Stimulated activated CD8-positive, alpha-beta memory T cell treated with anti-CD3 and anti-CD28 coated beads, Interleukin-4, amount 100 ng/mL, for 4 hours (primary cell): ENCODE data around the gene CRAT.

ENCODE experiments used
- DNase-seq, 2 donors: peaks; one replicate each; pipeline ENCODE4 v3.0.0-alpha.2; 2020; ENCODE audit warnings: low read depth in 2 of 2, low spot score in 1 of 2

The CRAT gene

DNA sequence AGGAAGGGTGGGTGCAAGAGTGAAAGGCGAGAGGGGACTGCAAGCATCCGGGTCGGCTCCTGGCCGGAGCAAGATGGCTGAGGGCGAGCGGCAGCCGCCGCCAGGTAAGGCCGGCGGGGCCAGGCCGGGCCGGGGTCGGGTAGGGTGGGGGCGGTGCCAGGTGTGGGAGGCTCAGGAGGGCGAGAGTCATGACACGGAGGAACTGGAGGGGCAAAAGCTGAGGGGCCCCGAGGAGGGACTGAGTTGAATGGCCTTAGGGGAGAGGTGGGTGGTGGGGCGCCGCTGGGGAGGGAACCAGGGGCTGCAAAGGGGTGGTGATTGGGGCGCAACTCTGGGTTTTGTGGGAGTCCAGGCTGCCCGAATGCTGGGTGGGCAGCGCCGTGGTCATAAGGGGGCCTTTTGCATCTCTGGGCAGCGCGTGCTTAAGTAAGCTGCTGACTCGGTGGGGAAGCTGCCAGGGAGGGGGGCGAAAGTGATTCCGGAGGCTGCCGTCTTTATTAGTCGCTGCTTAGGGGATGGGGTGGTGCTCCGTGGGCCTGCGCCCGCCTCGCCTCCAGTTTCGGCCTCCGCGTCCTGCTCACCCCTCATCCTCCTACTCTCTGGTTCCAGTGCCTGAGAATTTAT, 1.0 kb upstream of the CRAT start:
- DNase-seq: no peak

GRCh38 chr9:129109952-129110739, 447 bp downstream of the CRAT start:
- no peak for DNase-seq

- DNase-seq: no peak
Observed at GRCh38 chr9:129109537-129109903, 1.1 kb downstream of the CRAT start.

DNA sequence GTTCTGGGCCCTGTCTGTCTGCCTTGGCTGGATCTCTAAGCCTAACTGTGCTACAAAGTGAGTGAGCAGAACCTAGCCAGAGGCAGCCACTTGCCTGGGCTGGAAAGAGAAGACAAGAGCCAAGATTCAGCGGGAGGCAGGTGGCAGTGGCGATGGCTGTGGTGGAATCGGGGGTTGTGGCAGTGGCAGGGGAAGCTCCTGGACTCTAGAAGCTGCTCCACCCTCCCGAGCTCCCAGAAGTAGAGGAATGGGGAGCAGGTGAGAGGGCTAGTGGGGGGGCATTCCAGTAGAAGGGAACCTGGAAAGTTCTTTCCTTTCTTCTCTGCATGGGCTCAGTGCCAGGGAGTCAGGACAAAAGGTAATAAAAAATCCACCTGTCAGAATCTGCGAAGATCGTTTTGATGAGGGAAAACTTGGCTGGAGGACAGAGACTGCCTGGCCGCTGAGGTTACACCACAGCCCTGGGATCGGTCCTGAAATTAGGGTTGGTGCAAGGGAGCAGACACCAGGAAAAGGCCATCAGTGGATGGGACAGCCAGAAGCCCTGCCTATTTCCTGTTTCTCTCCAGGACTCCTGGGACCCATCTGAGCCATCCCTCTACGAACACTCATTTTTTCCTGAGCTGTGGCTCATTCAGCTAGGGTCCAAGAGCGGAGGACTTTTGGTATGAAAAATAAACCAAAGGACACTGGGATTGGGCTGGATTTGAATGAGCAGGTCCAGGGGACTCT, 1.6 kb downstream of the CRAT start:
- no peak for DNase-seq

- no peak for DNase-seq
Observed at GRCh38 chr9:129108083-129108804, 2.3 kb downstream of the CRAT start.

DNA sequence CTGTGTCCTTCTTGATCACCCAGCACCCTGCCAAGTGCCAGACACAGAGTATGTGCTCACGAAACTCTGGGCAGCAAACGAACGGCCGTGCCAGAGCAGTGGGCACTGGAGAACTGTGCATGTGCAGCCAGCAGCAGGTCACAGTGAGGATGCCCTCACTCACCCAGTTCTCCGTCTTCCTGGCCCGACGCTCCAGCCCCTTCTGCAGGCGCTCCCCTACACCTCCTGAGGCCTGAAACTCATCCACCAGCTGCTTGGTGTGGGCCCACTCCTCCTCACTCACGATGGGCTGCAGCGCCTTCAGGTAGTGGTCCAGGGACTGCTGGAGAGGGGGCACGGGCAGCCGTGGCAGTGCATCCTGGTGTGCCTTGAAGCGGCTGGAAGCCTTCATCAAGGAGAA, 2.9 kb downstream of the CRAT start:
- no peak for DNase-seq

DNA sequence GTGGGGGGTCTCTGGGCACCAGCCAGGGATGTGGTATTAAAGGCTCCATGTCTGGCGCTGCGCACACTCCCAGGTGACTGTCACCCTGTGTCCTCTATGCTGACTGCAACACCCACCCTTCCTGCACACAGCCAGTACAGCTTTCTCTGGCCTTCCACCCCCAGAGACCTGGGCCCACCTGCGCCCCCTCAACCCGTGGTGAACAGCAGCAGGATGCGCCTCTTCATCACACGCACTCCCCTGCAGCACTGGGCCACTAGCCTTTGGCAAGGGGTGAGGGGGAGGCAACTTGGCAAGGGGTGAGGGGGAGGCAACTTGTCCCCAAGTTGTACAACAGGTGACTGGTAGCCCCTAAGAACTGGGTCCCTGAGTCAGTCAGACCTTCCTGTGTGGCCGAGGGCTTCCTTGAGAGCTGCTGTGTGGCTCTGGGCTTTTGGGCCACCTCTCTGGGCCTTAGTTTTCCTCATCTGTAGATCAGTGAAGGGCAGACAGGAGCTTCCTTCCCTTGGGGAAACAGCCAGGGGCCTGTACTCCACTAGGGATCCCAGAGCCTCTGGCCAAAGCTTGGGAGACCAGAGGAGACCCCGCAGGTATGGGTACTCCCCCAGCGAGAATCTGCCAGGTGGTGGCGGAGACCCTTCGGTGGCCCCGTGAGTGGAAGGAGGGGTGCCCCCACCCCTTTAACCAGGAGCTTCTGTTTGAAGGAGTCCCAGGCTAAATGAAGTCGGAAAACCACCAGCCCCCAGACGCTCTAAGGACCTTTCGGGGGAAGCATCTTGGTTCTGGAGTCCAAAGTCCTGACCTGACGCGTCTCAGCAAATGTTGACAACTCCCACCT, 4.5 kb downstream of the CRAT start:
- no peak for DNase-seq

DNA sequence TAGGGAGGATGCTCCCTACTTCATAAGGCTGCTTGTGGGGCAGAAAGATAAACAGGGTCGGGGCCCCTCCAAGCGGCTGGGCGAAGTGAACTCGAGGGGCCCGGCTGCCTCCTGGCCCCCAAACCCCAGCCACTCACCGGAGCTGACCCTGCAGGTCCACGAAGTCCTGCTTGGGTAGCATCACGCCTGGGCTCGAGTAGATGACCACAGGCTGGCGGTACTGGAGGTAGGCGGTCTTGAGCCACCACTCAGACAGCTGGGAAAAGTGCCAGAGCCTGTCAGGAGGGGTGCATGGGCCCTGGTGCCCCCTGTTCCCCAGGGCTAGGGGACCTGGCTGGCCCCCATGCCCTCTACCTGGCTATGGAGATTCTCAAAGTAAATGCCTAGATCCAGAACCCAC, 6.5 kb downstream of the CRAT start:
- DNase-seq: no peak

DNA sequence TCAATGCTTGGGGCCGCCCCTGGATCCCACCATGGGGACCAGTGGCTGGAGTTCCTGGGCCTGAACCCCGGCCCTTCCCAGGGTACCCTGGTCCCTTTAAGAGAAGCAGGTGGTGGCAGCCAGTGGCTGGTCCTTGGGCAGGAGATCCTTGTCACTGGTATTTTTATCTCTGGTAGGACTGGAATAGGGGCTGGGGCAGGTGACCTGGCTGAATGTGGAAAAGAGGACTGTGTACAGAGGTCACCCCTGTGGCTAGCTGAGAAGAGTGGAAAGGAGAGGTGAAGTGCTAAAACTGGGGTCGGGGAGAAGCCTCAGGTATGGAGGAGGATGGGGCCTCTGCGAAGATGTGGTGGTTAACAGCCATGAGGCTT, 7.0 kb downstream of the CRAT start:
- DNase-seq: no peak

GRCh38 chr9:129102791-129103594, 7.6 kb downstream of the CRAT start:
- DNase-seq: no peak

- no peak for DNase-seq
Observed at GRCh38 chr9:129102095-129102525, 8.5 kb downstream of the CRAT start.

GRCh38 chr9:129101279-129101678, 9.3 kb downstream of the CRAT start:
- no peak for DNase-seq

GRCh38 chr9:129100383-129101169, 10.0 kb downstream of the CRAT start:
- no peak for DNase-seq

DNA sequence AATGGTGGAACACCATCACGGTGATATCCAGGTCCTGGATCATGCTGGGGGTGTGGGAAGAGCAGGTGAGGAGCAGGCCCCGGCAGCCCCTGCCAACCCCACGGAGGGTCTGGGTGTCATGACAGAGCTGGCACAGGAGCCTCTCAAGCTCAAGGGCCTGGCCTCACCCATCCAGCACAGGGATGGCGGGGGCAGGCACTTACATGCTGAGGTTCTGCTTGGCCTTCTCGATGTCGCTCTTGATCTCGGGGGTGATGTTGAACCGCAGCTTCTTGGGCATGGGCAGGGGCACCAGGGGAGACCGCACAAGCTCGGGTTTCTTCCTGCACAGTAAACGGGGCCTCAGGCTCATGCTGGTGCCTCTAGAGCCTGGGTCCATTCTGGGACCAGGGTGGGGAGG, 12.3 kb downstream of the CRAT start:
- no peak for DNase-seq

DNA sequence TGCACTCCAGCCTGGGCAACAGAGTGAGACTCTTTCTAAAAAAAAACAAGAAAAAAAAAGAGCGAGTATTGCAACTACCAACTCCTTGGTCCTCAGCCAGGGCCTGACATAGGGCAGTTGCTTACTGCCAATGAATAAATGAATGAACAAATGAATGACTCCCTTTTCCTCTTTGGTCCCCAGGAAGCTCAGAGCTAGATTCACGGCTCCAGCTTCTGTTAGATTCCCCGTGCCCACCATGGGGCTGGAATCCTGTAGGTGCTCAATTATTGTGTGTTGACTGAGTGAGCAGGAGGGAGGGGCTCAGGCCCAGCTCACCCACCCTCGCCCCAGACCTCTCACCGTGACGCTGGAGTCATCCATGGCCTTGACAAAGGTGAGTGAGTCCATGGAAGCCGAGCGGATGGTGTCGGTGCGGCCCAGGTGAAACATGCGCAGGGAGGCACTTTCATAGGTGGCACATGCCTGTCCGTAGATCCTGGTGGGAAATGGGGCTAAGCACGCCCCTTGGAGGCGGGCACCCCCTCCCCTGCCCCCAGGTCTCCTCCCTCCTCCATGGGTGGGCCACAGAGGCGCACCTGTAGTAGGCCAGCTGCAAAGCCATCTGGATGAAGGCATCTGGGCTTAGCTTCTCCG, 12.8 kb downstream of the CRAT start:
- no peak for DNase-seq

- no peak for DNase-seq
Observed at GRCh38 chr9:129095908-129096307, 14.7 kb downstream of the CRAT start.

- DNase-seq: no peak
Observed at GRCh38 chr9:129095170-129095667, 15.4 kb downstream of the CRAT start.

DNA sequence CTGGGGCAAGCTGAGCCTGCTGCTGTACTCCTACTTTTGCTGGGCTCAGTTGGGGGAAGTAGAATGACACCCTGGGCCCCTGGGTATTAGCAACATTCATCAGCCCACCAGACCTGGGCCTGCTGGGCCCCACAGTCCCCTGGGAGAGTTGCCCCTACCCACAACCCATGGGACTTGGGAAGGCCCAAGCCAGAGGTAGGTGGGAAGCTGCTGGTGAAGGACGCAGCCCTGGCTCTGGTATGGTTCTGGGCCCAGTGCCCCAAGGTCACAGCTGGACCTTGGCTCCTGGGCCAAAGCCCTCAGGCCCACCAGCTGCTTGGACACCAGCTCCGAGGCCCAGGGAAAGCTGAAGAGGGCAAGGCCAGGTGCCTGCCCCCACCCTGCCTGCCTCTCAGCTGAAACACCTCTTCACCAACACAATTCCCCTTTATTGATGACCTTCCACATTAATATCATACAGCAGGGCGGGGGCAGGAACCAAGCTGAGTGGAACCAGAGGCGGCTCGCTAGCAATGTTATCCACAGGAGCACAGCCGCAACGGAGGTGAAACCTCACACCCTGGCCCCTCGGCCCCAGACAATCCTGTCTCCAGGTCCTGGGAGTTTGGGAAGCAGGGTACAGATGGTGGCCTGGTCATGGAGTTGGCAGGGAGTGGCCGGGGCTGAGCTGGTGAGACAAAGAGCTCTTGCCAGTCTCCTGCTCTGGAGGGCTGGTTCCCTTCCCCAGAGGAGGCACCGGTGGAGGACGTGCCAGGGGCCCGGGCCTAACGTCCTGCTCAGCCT, 16.0 kb downstream of the CRAT start:
- no peak for DNase-seq
